ENCODE measurements around the gene SLC25A13. TPM values are rescaled to one million over a fixed set of nuclear protein-coding genes. Genes with fewer than 3 reads are reported as not detected.
"Not testable (repeated sequence)": the region's sequence is repeated elsewhere in the genome, so short reads cannot be mapped to it uniquely, and the experiment has no call there.

SLC25A13 gene, protein sequence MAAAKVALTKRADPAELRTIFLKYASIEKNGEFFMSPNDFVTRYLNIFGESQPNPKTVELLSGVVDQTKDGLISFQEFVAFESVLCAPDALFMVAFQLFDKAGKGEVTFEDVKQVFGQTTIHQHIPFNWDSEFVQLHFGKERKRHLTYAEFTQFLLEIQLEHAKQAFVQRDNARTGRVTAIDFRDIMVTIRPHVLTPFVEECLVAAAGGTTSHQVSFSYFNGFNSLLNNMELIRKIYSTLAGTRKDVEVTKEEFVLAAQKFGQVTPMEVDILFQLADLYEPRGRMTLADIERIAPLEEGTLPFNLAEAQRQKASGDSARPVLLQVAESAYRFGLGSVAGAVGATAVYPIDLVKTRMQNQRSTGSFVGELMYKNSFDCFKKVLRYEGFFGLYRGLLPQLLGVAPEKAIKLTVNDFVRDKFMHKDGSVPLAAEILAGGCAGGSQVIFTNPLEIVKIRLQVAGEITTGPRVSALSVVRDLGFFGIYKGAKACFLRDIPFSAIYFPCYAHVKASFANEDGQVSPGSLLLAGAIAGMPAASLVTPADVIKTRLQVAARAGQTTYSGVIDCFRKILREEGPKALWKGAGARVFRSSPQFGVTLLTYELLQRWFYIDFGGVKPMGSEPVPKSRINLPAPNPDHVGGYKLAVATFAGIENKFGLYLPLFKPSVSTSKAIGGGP
- total RNA-seq: 10 to 100 TPM; 42.4 to 73.3 TPM
- long read RNA-seq, transcript SLC25A13-201 (18 exons, 3,136 nt): major isoform, 78 of 110 reads
- long read RNA-seq, partial matches to known transcripts: 20 of 110 reads
- long read RNA-seq, other reads (novel, unspliced or antisense): 9 of 110 reads

DNA sequence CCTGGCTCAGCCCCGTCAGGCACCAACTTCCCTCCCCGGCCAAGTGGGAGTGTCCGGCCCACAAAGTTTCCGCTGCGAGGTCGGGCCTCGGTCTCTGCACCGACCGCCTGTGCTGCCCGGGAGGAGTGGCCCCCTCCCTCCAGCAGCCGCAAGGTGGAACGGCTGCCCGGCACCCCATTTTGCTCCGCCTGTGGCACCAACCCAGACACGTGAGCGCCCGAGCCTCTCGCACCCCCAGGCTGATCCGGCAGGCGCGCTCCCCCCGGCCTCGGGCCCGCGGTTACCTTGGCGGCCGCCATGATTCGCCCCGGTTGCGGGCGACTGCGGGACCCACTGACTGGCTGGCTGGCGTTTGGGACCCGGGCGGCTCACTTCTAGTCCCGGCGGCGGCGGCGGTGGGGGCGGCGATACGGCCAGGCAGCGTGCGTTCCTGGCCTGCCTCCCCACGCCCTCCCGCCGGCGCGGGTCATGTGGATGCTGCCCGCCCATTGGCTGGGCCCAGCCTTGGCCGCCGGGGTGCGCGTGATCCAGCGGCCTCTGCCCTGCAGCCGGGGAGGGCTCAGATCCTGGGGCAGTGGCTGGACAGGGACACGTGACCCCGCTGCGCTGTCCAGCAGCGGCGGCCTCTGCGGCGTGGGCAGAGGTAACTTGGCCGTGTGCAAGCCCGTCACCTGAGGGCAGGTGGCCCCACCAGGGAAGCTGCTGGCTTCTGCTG, at the start of gene SLC25A13:
Gene SLC25A13, minus strand, starts transcription at position 441 of the 715 bp plus-strand sequence. Its CDS starts 142 bp downstream, at position 299.
- ATAC-seq (peak; percentile 95), DNase-seq (peak; percentile 92 to 94)
- intact Hi-C loops (cut with DNase I, micrococcal nuclease): no loop called here

DNA sequence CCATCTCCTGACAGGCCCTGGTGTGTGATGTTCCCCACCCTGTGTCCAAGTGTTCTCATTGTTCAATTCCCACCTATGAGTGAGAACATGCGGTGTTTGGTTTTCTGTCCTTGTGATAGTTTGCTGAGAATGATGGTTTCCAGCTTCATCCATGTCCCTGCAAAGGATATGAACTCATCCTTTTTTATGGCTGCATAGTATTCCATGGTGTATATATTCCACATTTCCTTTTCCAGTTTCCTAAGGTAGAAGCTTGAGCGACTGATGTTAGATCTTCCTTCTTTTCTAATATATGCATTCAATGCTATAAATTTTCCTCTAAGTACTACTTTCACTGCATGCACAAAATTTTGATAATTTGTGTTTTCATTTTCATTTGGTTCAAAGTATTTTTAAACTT, 44.0 kb upstream of the SLC25A13 start:
- ATAC-seq; intact Hi-C loops (cut with DNase I, micrococcal nuclease); DNase-seq: not testable (repeated sequence)

DNA sequence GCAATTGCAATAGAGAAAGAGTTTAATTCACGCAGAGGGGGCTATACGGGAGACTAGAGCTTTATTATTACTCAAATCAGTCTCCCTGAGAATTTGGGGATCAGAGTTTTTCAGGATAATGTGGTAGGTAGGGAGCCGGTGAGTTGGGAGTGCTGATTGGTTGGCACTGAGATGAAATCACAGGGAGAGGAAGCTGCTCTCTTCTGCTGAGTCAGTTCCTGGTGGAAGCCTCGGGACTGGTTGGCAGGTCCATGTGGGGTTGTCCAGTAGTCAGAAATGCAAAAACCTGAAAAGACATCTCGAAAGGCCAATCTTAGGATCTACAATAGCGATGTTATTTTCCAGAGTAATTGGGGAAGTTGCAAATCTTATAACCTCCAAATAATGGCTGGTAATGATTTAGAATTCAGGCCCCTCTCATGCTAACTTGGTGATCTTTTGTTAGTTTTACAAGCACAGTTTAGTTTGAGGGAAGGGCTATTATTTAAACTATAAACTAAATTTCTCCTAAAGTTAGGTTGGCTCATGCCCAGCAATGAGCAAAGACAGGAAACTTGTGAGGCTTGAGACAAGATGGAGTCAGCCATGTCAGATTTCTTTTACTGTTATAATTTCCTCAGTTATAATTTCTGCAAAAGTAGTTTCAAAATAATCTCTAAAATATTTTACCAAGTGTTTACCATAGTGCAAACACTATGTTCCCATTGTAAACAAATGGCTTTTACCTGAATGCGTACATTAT, 39.4 kb upstream of the SLC25A13 start:
- intact Hi-C loops (cut with DNase I, micrococcal nuclease): no loop called here
- DNase-seq: no peak
- ATAC-seq: no peak

DNA sequence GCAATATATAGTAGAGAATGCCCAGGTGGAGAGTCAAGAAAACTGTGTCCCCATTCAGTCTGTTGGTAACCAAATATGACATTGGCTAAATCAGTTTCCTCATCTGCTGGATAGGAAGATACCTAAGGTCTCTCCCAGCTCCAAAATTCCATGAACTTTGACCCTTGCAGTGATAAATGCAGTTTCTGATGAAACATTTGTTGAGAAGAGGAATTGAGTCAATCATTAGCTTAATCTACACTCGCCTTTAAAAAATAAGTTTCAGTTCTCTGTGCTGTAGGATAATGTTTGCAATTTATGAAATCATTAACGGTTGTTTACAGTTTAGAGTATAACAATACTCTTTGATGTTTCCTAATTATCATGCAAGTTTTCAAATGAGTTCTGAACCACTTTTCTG, 38.0 kb upstream of the SLC25A13 start:
- ATAC-seq (no peak), DNase-seq (no peak)
- intact Hi-C loops (cut with DNase I, micrococcal nuclease): no loop called here

DNA sequence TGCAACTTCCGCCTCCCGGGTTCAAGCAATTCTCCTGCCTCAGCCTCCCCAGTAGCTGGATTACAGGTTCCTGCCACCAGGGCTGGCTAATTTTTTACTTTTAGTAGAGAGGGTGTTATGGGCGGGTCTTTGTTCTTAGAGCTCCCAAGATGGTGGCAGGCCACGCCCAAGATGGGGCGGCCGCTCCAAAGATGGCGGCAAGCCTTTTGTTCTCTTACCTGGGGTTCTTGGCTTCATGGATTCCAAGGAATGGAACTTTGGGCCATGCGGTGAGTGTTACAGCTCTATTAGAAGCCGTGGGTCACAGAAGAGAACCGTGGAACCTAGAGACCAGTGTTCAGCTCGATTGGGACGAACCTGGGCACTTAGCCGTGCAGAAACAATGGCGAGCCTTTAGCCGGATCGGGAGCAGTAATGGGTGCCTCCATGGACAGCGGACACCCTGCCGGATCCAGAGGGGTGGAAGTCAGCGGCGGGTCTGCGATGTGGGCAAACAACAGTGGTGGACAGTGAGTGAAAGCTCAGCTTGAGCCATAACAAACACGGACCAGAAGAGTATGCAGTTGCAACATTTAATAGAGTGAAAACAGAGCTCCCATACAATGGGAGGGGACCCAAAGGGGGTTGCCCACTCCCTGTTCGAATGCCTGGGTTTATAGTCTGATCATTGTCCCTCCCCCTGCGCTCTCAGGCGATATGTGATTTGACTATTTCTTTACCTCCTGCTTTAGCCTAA, 36.5 kb upstream of the SLC25A13 start:
- ATAC-seq; DNase-seq; intact Hi-C loops (cut with DNase I, micrococcal nuclease): not testable (repeated sequence)

DNA sequence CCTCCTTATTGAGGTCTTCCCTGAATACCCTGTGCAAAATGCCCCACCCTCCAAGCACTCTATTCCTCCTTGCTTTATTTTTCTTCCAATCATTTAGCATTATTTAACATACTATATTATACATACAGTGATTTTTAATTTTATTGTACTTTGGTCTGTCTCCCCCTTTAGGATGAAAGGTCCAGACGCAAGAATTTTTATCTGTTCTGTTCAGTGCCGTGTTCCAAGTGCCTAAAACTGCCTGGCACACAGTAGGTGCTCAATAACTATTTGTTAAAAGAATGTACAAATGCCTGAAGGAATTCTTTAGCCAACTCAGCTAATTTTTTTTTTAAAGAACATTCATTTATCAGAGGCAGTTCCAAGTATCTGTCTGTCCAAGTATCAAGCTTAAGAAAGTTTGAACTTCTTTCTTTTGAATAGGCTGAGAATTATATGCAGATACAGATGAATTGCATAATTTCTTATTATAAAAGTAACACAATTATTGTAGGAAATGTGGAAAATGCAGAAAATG, 34.1 kb upstream of the SLC25A13 start:
- intact Hi-C loops (cut with DNase I, micrococcal nuclease): no loop called here
- DNase-seq (no peak), ATAC-seq (no peak)

DNA sequence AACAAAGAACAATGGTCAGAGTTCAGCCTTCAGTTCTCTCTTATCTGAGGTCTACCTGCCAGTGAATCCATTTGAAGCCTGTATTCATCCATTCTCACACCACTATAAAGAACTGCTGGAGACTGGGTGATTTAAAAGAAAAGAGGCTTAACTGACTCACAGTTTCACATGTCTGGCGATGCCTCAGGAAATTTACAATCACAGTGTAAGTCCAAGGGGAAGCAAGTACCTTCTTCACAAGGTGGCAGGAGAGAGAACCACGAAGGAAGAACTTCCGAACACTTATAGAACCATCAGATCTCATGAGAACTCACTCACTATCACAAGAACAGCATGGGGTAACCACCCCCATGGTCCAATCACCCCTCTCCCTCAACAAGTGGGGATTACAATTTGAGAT, 33.0 kb upstream of the SLC25A13 start:
- intact Hi-C loops (cut with DNase I, micrococcal nuclease): no loop called here
- ATAC-seq: no peak
- DNase-seq: no peak

DNA sequence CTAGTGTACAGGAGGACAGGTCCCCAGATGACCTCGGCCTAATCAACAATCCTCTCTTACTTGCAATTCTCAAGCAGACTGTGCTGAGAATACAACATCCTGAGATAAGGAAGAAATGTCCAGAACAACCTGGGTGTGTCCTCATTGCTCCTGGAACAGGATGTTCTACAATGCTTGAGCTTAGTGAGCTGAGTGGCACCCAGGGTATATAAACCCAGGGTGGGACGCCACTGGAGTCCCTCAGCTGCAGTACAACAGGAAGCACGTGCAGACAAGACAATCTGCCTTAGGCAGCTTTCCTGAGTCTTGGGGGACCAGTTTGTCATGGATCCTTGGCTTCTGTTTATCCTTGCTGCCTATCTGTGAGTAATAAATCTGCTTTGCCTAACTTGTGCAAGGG, 27.7 kb upstream of the SLC25A13 start:
- intact Hi-C loops (cut with DNase I, micrococcal nuclease): no loop called here
- ATAC-seq: peak; percentile 100
- DNase-seq: peak; percentile 51 to 86

DNA sequence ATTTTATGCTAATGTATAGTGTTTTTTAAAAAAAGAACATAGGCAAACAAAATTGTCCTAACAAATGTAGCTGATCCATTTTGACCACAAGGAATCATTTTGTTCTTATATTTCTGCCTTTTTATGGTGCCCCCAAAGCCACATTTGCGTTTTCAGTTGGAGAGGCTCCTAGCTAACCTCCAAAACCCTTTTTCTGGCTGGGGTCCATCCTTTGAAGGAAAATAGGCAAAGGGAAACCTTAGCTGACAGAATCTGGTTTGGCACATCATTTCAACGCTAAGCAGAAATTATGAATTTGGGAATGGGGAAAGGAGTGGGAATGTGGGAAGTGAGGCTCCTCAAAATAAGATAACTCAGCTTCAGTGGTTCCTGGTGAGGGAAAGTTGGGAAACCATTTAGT, 25.6 kb upstream of the SLC25A13 start:
- intact Hi-C loops (cut with DNase I, micrococcal nuclease): no loop called here
- DNase-seq: no peak
- no peak for ATAC-seq

DNA sequence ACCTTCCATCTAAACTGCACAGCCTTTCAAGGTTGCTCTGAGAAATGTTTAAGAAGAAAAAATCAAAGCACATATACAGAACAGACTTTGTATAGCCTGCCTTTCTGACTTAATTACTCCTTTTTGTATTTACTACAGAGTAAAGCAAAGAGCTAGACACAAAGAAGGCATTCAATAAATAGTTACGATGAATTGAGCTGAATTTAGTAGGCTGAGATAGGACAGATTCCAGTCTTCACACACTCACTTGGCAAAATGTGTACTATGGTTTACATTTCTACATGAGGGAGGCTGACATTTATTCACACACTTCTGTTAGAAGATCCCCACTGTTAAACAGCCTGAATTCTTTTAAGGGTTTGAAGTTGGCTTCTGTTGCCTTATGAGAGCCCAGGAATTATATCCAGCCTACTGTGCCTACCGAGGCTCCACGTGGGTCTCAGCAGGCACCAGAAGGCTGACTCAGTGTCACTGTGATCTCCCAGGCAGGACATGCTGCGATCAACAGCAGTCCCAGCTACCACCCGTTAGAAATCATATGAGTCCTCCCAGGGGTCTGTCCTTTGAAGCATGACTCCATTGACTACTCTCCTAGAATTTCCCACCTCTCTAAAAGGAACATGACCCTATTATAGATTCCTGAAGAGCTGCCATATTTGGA, 24.5 kb upstream of the SLC25A13 start:
- no peak for DNase-seq
- ATAC-seq: no peak
- intact Hi-C loops (cut with DNase I, micrococcal nuclease): no loop called here

DNA sequence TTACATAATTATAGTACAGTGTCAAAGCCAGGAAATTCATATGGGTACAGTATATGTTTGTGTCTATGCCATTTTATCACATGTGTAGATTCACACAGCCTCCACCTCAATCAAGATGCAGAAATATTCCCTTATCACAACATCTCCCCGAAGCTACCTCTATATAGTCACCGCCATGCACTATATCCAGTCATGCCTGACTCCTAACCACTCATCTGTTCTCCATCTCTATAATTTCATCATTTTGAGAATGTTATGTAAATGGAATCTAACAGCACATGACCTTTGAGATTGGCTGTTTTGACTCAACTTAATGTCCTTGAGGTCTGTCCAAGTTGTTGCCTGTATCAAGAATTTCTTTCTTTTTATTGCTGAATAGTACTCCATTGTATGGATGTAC, 22.3 kb upstream of the SLC25A13 start:
- DNase-seq (no peak), ATAC-seq (no peak)
- intact Hi-C loops (cut with DNase I, micrococcal nuclease): no loop called here

DNA sequence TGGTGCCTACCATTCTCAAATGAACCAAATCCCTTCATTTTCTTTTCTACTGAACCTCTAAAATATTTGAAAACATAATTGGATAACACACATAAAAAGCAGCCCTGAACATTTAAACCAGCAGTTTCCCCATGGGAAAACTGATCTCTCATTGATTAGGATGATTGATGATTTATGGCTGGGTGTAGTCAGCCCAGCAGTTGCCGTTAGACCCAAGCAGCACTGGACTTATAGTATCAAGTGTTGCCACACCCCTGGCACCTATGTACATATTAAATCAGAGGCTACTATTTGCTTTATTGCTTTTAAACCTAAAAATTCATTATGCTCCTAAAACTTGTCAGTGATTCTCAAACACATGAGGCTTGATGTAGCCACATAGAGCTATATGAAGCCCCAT, 20.2 kb upstream of the SLC25A13 start:
- DNase-seq: no peak
- intact Hi-C loops (cut with DNase I, micrococcal nuclease): no loop called here
- peak; percentile 46 for ATAC-seq

DNA sequence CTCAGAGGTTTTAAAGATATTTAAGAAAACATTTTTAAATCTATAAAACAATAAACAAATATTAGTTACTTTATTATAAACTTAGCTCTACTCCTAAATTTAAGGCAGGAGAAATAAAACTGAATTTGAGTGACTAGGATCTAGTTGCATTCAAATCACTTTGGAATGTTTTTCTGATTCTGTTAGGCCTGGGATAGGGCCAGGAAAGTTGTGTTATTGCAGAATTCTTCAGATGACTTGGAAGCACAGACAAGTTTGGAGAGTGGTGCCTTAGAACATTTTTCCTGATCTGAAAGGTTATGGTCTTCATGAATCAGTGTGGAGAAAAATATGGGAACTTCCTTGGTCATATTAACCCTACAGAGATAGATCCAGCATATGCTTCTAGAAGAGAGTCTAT, 15.6 kb upstream of the SLC25A13 start:
- intact Hi-C loops (cut with DNase I, micrococcal nuclease): no loop called here
- ATAC-seq (no peak), DNase-seq (no peak)

DNA sequence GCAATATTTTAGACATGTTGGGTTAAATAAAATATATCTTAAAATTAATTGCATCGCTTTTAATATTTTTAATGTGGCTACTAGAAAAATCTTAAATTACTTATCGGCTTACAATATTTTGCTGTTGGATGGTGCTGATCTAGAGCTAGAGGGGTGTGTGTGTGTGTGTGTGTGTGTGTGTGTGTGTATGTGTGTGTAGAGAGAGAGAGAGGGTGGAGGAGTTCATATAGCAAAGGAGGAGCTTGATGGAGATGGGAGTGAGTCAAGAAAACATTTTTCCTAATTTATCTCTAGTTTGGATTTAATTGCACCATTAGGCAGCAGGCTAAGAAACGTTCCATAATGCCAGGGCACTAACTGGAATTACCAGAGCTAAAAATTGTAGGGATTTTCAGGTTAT, 10.4 kb upstream of the SLC25A13 start:
- no peak for DNase-seq
- ATAC-seq: no peak
- intact Hi-C loops (cut with DNase I, micrococcal nuclease): no loop called here

DNA sequence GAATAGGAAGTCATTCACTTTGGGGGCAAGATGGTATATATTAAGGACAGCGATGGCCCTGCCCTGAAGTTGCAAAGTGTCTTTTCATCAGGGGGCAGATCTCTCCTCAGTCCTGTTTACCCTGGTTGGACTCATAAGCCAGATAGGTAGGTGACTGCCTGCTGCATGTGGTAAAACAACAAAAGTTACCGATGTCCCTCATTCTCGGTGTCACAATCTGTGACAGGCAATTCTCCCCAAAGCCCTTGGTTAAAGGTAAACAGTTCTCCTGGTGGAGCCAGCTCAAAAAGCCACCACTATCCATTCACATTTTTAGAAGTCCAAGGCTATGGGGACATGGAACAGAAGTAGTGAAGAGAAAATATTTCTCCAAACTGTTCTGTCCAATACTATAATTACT, 9.9 kb upstream of the SLC25A13 start:
- ATAC-seq (no peak), DNase-seq (no peak)
- intact Hi-C loops (cut with DNase I, micrococcal nuclease): no loop called here

DNA sequence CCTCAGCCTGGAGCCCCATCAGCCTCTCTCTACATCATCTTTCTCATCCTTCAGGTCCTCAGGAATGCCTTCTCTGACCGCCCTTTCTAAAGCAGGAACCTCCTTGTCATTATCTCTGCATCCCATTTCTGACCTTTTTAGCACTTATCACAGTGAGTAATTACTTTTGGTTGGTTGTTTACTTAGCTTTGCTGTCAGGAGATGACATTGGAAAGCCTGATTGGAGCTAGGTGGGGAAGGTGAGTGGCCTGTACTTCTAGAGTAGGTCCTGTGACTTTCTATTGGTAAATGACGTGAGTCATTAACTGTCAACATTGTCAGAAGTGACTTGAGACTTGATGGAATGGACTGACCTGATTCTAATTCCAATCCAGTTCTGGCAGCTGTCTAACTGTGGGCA, 9.3 kb upstream of the SLC25A13 start:
- ATAC-seq: no peak
- intact Hi-C loops (cut with DNase I, micrococcal nuclease): no loop called here
- DNase-seq: no peak

DNA sequence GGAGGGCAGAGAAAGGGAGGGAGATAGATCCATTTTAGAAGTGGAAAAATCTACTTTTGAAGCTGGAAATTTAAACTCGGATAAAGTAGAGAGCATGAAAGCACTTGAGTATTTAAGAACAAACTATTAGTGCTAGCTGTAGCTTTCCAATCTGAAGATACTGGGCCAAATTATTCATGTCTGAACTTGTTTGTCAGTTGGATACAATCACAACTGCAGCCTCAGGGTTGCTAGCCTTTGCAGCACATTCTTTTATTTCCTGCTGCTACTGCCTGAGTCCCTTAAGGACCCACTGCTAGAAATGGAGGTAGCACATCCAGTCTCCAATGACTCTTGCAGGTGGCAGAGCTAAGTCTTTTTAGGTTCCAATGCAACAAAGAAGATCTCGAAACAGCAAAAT, 8.3 kb upstream of the SLC25A13 start:
- DNase-seq: no peak
- no peak for ATAC-seq
- intact Hi-C loops (cut with DNase I, micrococcal nuclease): no loop called here

DNA sequence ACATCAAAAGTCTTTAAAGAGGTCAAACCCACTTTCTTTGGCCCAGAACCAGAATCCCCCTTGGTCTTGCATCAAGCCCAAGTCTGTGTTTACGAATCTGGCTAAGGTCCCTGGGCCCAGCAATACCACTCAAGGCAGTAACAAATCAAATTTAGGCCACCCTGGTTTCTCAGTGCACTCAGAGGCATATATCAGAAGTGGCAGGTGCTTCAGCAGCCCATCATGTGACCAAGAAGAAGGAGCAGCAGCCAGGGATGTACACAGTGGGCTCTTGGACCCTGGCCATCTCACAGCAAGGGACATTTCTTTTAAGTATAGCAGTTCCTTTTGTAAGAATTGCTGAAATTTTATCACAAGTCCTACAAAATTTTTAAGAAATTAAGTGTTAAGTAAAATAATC, 7.3 kb upstream of the SLC25A13 start:
- ATAC-seq: no peak
- intact Hi-C loops (cut with DNase I, micrococcal nuclease): no loop called here
- DNase-seq: no peak
